Suppressor macrophage treated with lipopolysaccharide for 4 hours (primary cell): ENCODE measurements around the gene SEMA5B.

Source experiments
- DNase-seq: peaks from one replicate; pipeline ENCODE4 v3.0.0-alpha.2; 2020

Gene SEMA5B, protein sequence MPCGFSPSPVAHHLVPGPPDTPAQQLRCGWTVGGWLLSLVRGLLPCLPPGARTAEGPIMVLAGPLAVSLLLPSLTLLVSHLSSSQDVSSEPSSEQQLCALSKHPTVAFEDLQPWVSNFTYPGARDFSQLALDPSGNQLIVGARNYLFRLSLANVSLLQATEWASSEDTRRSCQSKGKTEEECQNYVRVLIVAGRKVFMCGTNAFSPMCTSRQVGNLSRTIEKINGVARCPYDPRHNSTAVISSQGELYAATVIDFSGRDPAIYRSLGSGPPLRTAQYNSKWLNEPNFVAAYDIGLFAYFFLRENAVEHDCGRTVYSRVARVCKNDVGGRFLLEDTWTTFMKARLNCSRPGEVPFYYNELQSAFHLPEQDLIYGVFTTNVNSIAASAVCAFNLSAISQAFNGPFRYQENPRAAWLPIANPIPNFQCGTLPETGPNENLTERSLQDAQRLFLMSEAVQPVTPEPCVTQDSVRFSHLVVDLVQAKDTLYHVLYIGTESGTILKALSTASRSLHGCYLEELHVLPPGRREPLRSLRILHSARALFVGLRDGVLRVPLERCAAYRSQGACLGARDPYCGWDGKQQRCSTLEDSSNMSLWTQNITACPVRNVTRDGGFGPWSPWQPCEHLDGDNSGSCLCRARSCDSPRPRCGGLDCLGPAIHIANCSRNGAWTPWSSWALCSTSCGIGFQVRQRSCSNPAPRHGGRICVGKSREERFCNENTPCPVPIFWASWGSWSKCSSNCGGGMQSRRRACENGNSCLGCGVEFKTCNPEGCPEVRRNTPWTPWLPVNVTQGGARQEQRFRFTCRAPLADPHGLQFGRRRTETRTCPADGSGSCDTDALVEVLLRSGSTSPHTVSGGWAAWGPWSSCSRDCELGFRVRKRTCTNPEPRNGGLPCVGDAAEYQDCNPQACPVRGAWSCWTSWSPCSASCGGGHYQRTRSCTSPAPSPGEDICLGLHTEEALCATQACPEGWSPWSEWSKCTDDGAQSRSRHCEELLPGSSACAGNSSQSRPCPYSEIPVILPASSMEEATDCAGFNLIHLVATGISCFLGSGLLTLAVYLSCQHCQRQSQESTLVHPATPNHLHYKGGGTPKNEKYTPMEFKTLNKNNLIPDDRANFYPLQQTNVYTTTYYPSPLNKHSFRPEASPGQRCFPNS

DNA sequence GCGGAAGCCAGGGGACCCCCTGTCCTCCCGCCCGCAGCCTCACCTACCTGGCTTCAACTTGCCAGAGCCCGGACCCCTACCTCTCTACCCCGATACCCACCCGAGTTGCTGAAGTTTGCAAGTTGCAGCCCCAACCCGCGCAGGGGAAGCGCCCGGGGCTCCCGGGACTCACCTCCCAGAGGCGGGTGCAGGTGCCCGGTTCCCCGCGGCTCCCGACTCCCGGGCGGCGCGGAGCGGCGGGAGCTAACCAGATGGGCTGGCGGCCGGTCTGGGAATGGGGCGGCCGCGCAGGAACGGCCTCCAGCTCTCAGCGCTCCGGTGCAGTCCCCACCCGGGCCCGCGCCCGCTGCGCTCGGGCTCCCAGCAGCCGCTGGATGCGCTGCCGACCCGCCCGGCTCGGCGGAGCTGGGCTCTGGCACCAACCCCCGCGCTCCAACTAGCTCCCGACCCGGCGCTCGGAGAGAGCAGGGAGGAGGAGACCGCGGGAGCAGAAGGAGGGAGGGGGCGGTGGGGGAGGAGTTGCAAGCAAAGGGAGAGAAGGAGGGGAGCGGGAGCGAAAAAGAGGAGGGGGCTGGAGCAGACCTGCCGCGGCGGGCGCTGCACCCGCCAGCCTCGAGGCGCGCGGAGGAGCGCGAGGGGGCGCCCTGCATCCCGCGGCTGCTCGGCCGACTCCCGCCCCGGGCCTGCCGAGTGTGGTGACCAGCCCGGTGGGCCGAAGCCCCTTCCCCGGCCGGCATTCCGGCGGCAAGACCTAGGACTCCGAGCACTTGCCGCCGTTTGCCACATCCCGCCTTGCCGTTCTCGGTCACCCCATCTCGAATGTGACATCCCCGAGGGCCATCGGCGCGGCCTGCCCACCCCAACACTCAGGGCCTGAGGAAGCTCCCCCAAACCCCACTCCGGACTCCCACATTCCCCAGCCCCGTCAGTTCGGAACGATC lies at the start of gene SEMA5B:
SEMA5B (minus strand) TSS at position 472 of the 941 bp plus-strand sequence. CDS start 66,500 bp downstream, outside the sequence.
- DNase-seq, result peak; percentile 23

DNA sequence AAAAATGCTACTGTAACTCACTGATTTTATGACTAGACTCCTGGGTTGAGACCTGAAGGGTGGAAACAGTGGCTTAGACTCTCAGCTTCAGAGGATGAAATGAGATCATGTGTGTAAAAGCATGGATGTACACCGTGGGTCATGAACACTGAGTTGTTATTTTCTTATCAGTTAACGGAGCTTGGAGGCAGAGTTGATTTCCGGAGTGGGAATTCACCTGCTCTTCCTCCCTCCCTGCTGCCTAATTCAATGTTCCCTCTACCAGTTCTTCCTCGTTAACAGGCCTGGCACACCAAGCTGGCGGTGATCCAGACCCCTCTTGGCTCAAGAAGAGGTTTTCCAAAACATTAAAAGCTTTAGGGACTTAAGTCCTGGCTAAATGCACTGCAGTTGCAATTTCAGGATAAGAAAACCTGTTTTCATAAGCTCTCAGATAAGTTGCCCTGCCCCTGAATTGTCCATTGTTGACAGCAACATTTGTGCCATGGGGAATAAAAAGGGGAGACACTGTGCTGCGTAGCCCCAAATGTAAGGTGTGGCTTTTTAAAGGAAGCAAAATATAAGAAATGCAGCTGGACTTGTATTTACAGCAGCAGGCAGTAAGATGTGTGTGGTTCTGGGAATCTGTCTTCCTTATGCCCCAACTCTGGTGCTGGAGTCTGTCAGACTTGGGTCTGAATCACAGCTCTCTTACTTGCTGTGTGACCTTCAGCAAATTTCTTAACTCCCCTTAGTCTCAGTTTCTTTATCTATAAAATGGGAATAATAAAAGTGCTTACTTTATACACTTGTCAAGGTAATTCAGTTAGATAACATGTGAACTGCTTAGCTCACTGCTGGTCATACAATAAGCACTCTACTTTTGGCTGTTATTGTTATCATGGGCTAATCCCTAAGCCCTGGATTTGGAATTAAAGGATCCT lies 49.2 kb upstream of the SEMA5B start:
- no peak for DNase-seq

DNA sequence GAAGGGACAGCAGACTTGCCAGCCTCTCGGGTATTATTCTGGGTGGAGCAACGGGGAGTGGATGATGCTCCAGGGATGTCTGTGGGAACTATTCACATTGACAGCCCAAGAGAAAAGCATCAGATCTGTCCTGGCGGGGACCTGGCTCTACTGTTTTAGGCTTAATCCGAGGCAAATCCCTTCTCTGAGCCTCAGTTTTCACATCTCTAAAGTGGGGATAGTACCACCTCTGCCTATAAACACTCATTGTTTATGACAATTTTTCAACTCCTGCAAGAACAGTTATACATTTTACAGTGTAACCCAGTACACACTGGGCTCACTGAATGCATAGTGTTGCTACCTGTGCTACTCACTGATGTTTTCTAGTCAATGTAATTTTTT lies 48.5 kb upstream of the SEMA5B start:
- DNase-seq, result no peak

DNA sequence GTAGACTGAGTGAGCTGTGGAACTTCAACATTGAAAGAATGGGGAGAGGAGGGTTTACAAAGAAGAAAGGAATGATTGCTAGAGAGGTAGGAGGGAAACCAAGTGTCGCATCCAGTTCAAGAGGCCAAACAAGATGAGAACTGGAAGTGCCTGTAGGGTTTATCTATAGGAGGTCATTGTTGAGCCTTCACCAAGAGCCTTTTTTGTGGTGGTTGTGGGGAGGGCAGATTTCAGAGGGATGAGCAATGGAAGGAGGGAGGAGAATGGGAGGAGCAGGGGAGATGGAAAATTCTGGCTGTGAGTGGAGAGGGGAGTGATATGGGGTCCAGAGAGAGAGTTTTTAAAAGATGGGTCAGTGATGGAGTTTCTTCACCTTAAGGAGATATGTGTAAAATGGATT lies 47.8 kb upstream of the SEMA5B start:
- DNase-seq, result no peak

DNA sequence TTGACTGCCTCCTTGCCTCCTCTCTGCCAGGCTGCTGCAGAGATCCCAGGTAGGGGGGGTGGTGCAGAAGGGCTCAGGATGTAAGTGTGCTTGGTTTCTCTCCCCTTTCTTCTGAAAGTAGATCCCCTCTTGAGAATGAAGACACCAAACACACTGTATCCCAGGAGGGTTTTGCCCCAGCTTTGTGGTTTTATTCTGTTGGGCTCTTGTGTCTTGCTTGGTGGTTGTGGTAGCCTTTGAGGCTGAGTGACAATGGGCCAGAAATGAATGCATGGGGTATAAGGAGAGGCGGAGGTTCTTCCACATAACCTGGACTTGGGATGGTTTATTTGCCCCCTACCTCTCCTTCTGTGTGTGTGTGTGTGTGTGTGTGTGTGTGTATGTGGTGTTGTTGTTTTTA lies 45.0 kb upstream of the SEMA5B start:
- no peak for DNase-seq

DNA sequence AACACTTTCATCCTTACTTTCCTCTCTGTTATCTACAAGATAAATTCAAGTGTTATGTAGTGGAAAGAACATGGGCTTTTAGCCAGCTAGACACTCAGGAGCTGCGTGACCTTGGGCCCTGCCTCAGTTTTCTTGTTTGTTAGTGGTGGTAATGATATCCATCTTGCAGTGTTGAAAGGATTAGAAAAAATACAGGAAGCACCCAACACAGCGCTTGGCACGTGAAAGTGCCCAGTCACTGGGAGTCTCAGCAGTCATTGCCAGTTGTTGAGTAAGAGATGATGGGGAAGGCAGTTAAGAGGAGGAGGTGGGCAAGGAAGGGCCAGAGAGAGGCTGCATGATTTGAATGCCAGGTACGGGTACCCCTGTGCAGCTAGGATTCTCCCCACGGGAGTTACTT lies 44.6 kb upstream of the SEMA5B start:
- peak; percentile 54 for DNase-seq

DNA sequence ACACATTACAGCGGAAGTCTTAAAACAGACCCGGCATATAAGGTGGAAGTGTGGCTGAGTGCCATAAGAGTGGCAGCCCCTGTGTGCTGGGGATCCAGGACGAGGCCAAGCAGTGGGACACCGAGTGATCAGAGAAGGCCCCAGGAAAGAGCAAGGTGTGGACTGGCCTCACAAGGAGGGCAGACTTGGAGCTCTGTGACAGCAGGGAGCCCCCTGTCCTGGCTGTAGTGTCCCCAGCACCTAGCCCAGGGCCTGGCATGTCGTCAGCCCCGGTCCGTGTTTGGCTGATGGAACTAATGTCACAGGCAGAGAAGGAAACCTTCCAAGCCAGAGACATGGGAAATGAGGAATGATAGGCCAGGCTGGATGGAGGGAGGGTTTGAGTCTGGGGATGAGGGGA lies 44.0 kb upstream of the SEMA5B start:
- no peak for DNase-seq

DNA sequence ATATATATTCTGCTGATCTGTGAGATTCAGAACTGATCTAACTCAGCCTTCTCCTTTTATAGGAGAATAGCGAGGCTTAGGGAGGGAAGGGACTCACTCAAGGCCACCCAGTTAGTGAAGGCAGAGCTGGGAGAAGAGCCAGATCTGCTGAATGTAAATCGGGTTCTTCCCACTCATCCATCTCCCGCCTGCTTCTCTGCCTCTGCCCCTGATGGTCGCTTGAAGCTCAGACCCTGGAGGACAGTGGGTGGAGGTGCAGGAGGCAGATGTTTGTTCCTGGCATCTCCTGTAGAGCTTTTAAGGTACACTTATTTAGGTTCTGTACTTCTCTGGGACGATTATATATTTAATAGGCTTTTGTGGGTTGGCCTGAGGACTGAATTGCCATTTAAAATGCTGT lies 43.6 kb upstream of the SEMA5B start:
- no peak for DNase-seq

DNA sequence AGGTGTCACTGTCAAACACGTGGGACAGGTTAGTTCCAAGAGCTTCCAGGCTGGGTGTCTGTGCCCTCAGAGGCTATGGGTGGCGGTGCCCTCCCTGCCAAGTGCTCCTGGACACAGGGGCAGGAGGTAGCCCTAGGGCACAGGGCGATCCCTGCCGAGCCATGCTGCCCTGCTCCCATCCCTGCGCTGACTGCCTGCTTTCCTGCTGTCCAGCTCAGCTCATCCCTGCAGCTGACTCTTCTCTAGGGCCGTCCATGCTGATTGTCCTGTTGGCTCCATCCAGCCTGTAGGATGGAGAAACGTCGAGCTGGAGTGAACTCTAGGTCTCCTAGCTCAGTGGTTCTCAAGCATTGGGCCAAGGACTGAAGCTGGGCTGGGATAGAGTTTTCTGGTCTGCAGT lies 42.9 kb upstream of the SEMA5B start:
- DNase-seq, result no peak

DNA sequence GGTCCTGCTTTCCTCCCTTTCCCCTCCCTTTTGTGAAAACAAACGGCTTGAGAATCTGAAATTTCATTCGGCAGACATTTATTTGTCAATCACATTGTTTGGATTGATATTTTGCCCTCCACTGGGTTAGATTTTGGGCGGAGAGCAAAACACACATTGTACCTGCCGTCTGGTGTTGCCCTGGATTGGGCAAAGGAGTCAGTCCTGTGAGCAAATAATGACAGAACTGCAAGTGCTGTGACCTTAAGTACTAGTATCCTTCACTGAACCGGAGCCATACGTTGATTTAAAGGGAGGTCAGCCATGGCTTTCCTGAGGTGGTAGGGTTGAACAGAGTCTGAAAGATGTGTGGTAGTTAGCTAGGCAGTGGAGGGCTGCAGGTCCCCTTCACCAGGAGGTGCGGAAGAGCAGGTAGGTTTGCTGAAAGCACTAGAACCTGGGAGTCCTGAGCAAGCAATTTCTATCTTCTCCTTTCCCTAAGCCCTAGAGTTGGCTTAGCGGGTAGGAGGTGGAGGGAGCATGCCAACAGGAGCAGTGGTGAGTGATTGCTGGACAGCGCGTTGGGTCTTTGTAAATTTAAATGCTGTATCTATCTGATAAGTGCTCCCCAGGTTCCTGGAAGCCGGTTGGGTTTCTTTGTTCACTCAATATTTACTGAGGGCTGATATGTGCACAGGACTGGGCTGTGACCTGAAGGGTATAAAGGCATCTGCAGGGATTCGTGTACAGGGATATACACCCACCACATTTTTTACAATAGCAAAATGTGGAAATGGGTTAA lies 41.2 kb upstream of the SEMA5B start:
- no peak for DNase-seq

DNA sequence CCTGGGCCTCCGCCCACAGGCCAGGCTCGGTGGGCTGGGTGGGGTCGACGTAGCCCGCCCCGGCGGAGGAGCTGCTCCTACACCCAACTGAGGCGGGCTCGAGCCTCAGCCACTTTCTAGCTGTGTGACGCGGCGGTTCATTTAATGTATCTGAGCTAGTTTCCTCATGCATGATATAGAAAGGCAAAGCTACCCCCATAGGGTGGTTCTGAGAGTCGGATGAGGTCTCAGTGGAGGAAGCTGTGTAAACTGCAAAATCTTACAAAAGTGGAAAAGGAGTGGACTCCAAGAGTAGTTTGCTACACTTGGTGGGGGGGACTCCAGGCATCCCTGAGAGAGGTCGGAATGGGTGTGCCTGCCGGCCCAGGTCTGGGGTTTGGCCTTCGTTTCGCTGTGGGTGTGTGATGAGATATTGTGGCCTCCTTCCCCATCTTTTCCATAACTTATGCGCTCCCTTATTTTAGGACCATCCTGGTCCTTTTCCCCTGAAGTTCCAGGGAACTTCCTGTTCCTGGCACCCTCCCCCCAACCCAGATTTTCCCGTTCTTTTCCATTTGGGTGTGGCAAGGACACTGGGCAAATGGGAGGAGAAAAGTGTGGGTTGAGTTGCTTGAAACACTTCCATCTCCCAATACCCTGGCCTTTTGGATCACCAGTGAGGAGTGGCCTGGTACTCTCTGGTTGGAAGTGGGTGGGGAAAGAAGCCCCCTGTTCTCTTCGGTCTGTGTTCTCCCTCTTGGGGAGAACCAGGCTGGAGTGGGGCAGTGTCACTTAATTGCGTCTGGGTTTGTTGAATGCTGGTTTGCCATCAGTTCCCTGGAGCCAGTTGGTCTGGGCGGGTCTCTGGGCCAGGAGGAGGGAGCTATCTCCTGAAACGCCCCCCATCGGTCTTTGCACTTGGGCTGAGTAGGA lies 40.4 kb upstream of the SEMA5B start:
- DNase-seq, result peak; percentile 21

DNA sequence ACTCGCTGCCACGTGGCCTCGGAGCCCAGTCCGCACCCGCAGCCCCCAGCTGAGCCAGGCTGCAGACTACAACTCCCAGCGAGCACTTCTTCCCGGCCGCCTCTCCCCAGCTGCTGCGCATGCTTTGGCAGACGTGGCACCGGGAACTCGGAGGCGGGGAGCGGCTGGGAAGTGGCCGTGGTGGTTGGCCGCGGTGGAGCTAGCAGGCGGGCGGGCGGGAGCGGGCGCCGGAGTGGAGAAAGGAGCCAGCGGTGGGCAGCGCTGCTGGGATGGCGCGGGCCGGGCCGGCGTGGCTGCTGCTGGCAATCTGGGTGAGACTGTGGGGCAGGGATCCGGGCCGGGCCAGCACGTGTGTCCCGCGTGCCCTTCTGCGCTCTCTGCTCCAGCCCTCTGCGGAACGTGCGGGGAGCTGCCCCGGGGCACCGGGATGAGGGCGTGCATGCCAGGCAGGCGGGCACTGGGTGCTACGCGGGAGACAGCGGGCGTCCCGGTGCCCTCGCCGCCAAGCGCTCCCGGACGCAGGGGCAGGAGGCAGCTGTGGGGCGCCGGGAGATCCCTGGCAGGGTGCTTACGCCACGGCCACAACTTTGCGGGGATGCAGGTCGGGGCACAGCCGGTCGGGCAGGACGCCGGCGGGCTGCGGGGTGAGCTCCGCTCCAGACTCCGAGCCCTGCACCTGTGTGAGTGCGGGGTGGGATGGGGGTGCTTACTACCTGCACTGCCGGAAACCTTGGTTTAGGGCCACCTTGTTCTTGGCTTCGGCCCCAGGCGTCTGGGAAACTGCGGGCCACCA lies 39.5 kb upstream of the SEMA5B start, which contains the start of gene PDIA5:
PDIA5 (plus strand) TSS at position 130 of the 793 bp plus-strand sequence; CDS start at position 270, 140 bp downstream.
- peak; percentile 91 for DNase-seq

DNA sequence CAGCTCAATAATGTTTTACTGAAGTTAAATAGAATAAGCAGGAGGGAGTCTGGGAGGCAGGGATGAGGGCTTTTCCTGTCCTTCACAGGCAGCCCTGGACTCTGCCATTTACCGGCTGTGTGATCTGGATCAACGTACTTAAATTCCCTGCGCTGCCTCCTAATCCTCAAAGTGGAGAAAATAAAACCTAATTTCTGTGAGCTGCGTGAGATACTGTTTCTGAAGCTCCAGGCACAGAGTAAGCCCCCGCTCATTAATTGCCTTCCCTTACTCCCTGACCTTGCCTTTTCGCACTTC lies 39.0 kb upstream of the SEMA5B start:
- no peak for DNase-seq

DNA sequence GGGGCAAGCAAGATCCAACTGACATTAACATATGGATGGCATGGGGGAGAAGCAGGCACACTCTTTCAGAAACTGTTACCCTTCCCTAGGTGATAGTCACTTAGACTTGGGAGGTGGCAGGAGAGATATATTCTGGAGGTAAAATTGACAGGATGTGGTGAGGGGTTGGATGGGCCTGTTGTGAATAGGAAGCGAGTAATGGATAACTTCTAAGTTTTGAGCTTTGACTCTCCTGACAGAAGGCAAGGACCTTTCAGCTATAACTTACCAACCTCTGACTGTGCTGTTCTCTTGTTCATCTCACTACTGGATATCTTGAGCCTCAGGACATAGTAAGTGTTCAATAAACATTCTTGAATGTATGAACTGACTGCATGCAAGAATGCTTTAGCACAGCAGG lies 37.4 kb upstream of the SEMA5B start:
- DNase-seq, result no peak

DNA sequence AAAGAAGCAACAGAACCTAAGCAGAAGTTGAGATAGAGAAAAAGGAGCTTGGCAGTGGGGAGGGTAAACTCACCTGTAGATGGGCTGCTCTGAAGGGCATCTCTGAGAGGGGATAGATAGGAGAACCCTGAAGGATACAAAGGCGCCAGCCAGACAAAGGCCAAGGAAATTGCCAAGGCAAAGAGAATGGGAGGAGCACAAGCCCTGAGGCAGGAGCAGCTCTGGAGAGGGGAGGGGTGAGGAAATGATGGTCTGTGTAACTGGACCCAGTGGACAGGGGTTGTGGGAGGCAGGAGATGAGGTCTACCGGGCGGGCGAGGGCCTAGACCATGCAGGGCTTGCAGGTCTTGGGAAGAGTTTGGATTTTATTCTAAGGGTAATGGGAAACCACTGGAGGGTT lies 36.9 kb upstream of the SEMA5B start:
- no peak for DNase-seq

DNA sequence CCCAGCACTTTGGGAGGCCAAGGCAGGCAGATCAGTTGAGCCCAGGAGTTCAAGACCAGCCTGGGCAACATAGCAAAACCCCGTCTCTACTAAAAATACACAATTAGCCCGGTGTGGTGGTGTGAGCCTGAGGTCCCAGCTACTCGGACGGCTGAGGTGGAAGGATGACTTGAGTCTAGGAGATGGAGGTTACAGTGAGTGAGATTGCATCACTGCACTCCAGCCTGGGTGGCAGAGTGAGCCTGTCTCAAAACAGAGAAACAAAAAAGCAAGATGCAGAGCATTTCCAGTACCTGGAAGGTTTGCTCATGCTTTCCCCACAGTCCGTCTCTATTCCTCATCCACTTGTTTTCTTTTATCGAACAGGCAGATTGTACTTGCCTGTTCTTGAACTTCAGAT lies 35.5 kb upstream of the SEMA5B start:
- no peak for DNase-seq

DNA sequence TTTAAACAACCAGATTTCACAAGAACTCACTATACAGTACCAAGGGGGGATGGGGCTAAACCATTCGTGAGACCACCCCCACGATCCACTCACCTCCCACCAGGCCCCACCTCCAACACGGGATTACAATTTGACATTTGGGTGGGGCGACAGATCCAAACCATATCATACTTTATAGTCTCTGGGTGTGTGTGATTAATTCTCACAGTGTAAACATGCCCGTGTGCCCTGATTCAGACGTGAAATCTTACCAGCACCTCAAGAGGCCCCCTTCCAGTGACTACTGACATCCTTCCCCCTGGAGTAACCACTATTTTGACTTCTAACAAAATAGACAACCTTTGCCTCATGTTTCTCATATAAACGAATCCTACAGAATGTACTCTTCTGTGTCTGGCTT lies 34.3 kb upstream of the SEMA5B start:
- DNase-seq, result no peak

DNA sequence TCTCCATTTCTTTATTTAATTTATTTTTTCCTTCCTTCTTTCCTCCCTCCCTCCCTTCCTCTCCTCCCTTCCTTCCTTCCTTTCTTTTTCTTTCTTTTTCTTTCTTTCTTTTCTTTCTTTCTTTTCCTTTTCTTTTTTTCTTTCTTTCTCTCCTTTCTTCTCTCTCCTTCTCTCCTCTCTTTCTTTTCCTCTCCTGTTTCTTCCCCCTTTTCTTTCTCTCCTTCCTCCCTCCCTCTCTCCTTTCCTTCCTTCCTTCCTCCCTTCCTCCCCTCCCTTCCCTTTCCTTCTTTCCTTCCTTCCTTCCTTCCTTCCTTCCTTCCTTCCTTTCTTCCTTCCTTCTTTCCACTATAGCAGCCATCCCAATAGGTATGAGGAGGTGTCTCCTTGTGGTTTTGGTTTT lies 32.5 kb upstream of the SEMA5B start:
- no peak for DNase-seq

DNA sequence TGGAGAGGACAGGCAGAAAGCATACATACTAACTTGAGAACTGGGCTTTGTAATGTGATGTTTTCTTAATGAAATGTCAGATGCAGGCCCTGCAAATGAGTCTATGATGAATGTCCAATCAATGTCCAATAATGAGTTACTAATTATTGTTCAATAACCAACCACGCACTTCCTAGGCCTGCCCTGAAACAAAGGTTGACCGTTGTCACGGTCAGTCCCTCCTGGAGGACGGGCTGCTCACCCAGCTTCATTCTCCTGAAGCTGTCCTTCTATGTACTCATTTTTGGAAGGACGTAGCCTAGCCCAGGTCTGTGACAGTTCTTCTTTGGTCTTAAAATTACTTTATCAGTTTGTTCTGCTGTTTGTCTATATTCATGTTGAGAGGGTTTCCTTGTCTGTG lies 30.9 kb upstream of the SEMA5B start:
- no peak for DNase-seq
